Measurements from ENCODE around the gene KLF4.

KLF4 gene

GRCh38 chr9:107455425-107456135, 34.0 kb downstream of the KLF4 start:
- DNase-seq (ENCODE audit: low spot score in 2 of 2), result peak in 1 of 2 experiments; percentile 37
- H3K27me3 ChIP-seq (ENCODE audit: low read depth), result no peaks in the 10 kb centered on the region
- peaks cover 8% of the 10 kb centered on the region; the same call in 1 of the 2 replicates for H3K4me1 ChIP-seq
- H3K36me3 ChIP-seq (replicated peaks), result no peaks in the 10 kb centered on the region
- no peak overlapping the region for H3K4me3 ChIP-seq
- H3K9me3 ChIP-seq, result no peaks in the 10 kb centered on the region
- in situ Hi-C loops (cut with MboI; ENCODE audit: low sequenced_read_pairs), result no loop called here

- no peaks in the 10 kb centered on the region for H3K36me3 ChIP-seq (replicated peaks)
- DNase-seq (ENCODE audit: low spot score in 2 of 2), result no peak
- H3K4me3 ChIP-seq, result no peak overlapping the region
- peaks cover 8% of the 10 kb centered on the region; the same call in 1 of the 2 replicates for H3K4me1 ChIP-seq
- in situ Hi-C loops (cut with MboI; ENCODE audit: low sequenced_read_pairs), result no loop called here
- no peaks in the 10 kb centered on the region for H3K9me3 ChIP-seq
- H3K27me3 ChIP-seq (ENCODE audit: low read depth), result no peaks in the 10 kb centered on the region
Observed at GRCh38 chr9:107453479-107453878, 36.1 kb downstream of the KLF4 start.

GRCh38 chr9:107447834-107448233, 41.7 kb downstream of the KLF4 start:
- Histone ChIP-seq H3K9me3 (no peaks in the 10 kb centered on the region), H3K4me1 (no peaks in the 10 kb centered on the region), H3K4me3 (no peak overlapping the region), H3K36me3 (replicated peaks) (no peaks in the 10 kb centered on the region), H3K27me3 (ENCODE audit: low read depth) (no peaks in the 10 kb centered on the region)
- no peak for DNase-seq (ENCODE audit: low spot score in 2 of 2)
- in situ Hi-C loops (cut with MboI; ENCODE audit: low sequenced_read_pairs), result no loop called here

GRCh38 chr9:107447081-107447480, 42.5 kb downstream of the KLF4 start:
- no peaks in the 10 kb centered on the region for H3K4me1 ChIP-seq

GRCh38 chr9:107446491-107446890, 43.1 kb downstream of the KLF4 start:
- Histone ChIP-seq H3K36me3 (replicated peaks) (no peaks in the 10 kb centered on the region), H3K27me3 (ENCODE audit: low read depth) (no peaks in the 10 kb centered on the region), H3K4me3 (no peak overlapping the region), H3K4me1 (no peaks in the 10 kb centered on the region), H3K9me3 (no peaks in the 10 kb centered on the region)
- in situ Hi-C loops (cut with MboI; ENCODE audit: low sequenced_read_pairs), result no loop called here
- no peak for DNase-seq (ENCODE audit: low spot score in 2 of 2)

More at GRCh38 chr9:107447081-107447480, 42.5 kb downstream of the KLF4 start:
- no peaks in the 10 kb centered on the region for H3K36me3 ChIP-seq (replicated peaks)
- in situ Hi-C loops (cut with MboI; ENCODE audit: low sequenced_read_pairs), result no loop called here
- no peak overlapping the region for H3K4me3 ChIP-seq
- H3K9me3 ChIP-seq, result no peaks in the 10 kb centered on the region
- no peaks in the 10 kb centered on the region for H3K27me3 ChIP-seq (ENCODE audit: low read depth)
- DNase-seq (ENCODE audit: low spot score in 2 of 2), result no peak

- Histone ChIP-seq H3K4me3 (no peak overlapping the region), H3K27me3 (ENCODE audit: low read depth) (no peaks in the 10 kb centered on the region), H3K36me3 (replicated peaks) (no peaks in the 10 kb centered on the region), H3K4me1 (peaks cover 3% of the 10 kb centered on the region), H3K9me3 (no peaks in the 10 kb centered on the region)
- in situ Hi-C loops (cut with MboI; ENCODE audit: low sequenced_read_pairs), result no loop called here
- DNase-seq (ENCODE audit: low spot score in 2 of 2), result no peak
Observed at GRCh38 chr9:107443786-107444185, 45.8 kb downstream of the KLF4 start.

GRCh38 chr9:107439991-107440456, 49.5 kb downstream of the KLF4 start:
- in situ Hi-C loops (cut with MboI; ENCODE audit: low sequenced_read_pairs), result no loop called here
- DNase-seq (ENCODE audit: low spot score in 2 of 2), result peak; percentile 73 to 86
- Histone ChIP-seq H3K4me3 (no peak overlapping the region), H3K9me3 (no peaks in the 10 kb centered on the region), H3K36me3 (replicated peaks) (no peaks in the 10 kb centered on the region), H3K27me3 (ENCODE audit: low read depth) (no peaks in the 10 kb centered on the region), H3K4me1 (peaks cover 10% of the 10 kb centered on the region)

- DNase-seq (ENCODE audit: low spot score in 2 of 2), result peak; percentile 27 to 50
- no peak overlapping the region for H3K4me3 ChIP-seq
- H3K4me1 ChIP-seq, result peaks cover 10% of the 10 kb centered on the region
Observed at GRCh38 chr9:107438211-107439031, 51.1 kb downstream of the KLF4 start.

GRCh38 chr9:107437716-107438115, 51.9 kb downstream of the KLF4 start:
- DNase-seq (ENCODE audit: low spot score in 2 of 2), result no peak
- Histone ChIP-seq H3K4me3 (no peak overlapping the region), H3K9me3 (no peaks in the 10 kb centered on the region), H3K36me3 (replicated peaks) (no peaks in the 10 kb centered on the region), H3K27me3 (ENCODE audit: low read depth) (no peaks in the 10 kb centered on the region), H3K4me1 (peaks cover 17% of the 10 kb centered on the region)
- in situ Hi-C loops (cut with MboI; ENCODE audit: low sequenced_read_pairs), result no loop called here

More at GRCh38 chr9:107438211-107439031, 51.1 kb downstream of the KLF4 start:
- H3K9me3 ChIP-seq, result no peaks in the 10 kb centered on the region
- no peaks in the 10 kb centered on the region for H3K27me3 ChIP-seq (ENCODE audit: low read depth)
- in situ Hi-C loops (cut with MboI; ENCODE audit: low sequenced_read_pairs), result no loop called here
- H3K36me3 ChIP-seq (replicated peaks), result no peaks in the 10 kb centered on the region

- Histone ChIP-seq H3K4me3 (no peak overlapping the region), H3K36me3 (replicated peaks) (no peaks in the 10 kb centered on the region), H3K9me3 (no peaks in the 10 kb centered on the region), H3K27me3 (ENCODE audit: low read depth) (no peaks in the 10 kb centered on the region), H3K4me1 (peaks cover 19% of the 10 kb centered on the region)
- DNase-seq (ENCODE audit: low spot score in 2 of 2), result no peak
- in situ Hi-C loops (cut with MboI; ENCODE audit: low sequenced_read_pairs), result no loop called here
Observed at GRCh38 chr9:107435415-107435814, 54.2 kb downstream of the KLF4 start.

All from HAP-1 (cell line).